ENCODE measurements around the gene WDR38. TPM values are rescaled to one million over a fixed set of nuclear protein-coding genes. Genes with fewer than 3 reads are reported as not detected.

The WDR38 gene
- total and polyA plus RNA-seq, 2 of the 13 experiments (the other 11 are each of a cell fraction or from before 2014, with no cell fraction given) = not detected

- TF ChIP-seq ZSCAN22 (CRISPR knock-in tag; IDR thresholded peaks at IDR 0.05) = no peak
- no peak for TF ChIP-seq PCBP1 (IDR thresholded peaks at IDR 0.05; ENCODE audit: borderline replicate concordance, low read depth, low read length)
- TF ChIP-seq ESRRA (CRISPR knock-in tag; IDR thresholded peaks at IDR 0.05; ENCODE audit: low read depth) = peak; percentile 70; the same call in 1 of the 2 replicates
- peak; percentile 18; the same call in 1 of the 2 replicates for TF ChIP-seq ZNF256 (CRISPR knock-in tag; conservative IDR thresholded peaks at IDR 0.05)
- TF ChIP-seq NFRKB (IDR thresholded peaks at IDR 0.05) = no peak
- no peak for TF ChIP-seq ZBTB1 (CRISPR knock-in tag; IDR thresholded peaks at IDR 0.05; ENCODE audit: borderline replicate concordance)
- TF ChIP-seq ZBTB2 (CRISPR knock-in tag; IDR thresholded peaks at IDR 0.05; ENCODE audit: low read depth) = peak; percentile 76; the same call in 1 of the 2 replicates
- no peak for TF ChIP-seq TIGD3 (CRISPR knock-in tag; IDR thresholded peaks at IDR 0.05; ENCODE audit: borderline replicate concordance)
- peak; percentile 25; the same call in 1 of the 2 replicates for TF ChIP-seq ZNF230 (CRISPR knock-in tag; IDR thresholded peaks at IDR 0.05)
- TF ChIP-seq ZNF614 (CRISPR knock-in tag; IDR thresholded peaks at IDR 0.05; ENCODE audit: borderline replicate concordance) = no peak
- peak; percentile 49; the same call in 1 of the 2 replicates for TF ChIP-seq ZNF124 (CRISPR knock-in tag; IDR thresholded peaks at IDR 0.05)
- no peak; the same call in 1 of the 2 replicates for TF ChIP-seq ERF (CRISPR knock-in tag; IDR thresholded peaks at IDR 0.05)
- peak; percentile 97 for TF ChIP-seq ASH2L (IDR thresholded peaks at IDR 0.05; ENCODE audit: insufficient read length, low read depth, low read length)
- TF ChIP-seq ZNF580 (CRISPR knock-in tag; IDR thresholded peaks at IDR 0.05; ENCODE audit: borderline replicate concordance, low read depth) = peak; percentile 23; the same call in 1 of the 2 replicates
- 0 out of 2 replicates have a peak, but pooled peaks have one; percentile 81 for TF ChIP-seq ZNF333 (CRISPR knock-in tag; IDR thresholded peaks at IDR 0.05; ENCODE audit: borderline replicate concordance)
- no peak for TF ChIP-seq HHEX (CRISPR knock-in tag; IDR thresholded peaks at IDR 0.05)
- TF ChIP-seq FOXO4 (CRISPR knock-in tag; conservative IDR thresholded peaks at IDR 0.05) = no peak
- TF ChIP-seq FLYWCH1 (CRISPR knock-in tag; IDR thresholded peaks at IDR 0.05) = no peak
- peak; percentile 87 for TF ChIP-seq SRSF1 (optimal IDR thresholded peaks at IDR 0.05; ENCODE audit: low read depth, low read length)
- TF ChIP-seq MED13 (CRISPR knock-in tag; IDR thresholded peaks at IDR 0.05) = no peak
- TF ChIP-seq ZNF264 (CRISPR knock-in tag; IDR thresholded peaks at IDR 0.05) = peak; percentile 76
- no peak; the same call in 1 of the 2 replicates for TF ChIP-seq RNF2 (conservative IDR thresholded peaks at IDR 0.05; ENCODE audit: low read depth)
- TF ChIP-seq TRIM24 (CRISPR knock-in tag; IDR thresholded peaks at IDR 0.05) = no peak
- TF ChIP-seq ELF3 (CRISPR knock-in tag; IDR thresholded peaks at IDR 0.05) = peak; percentile 63
- no peak; the same call in 1 of the 2 replicates for TF ChIP-seq HDAC2 (CRISPR knock-in tag; IDR thresholded peaks at IDR 0.05)
- TF ChIP-seq ISX (CRISPR knock-in tag; conservative IDR thresholded peaks at IDR 0.05) = peak; percentile 74; the same call in 1 of the 2 replicates
- TF ChIP-seq FOXP1 (IDR thresholded peaks at IDR 0.05) = no peak
- no peak for TF ChIP-seq FOXP1 (CRISPR knock-in tag; IDR thresholded peaks at IDR 0.05)
Observed at GRCh38 chr9:124861342-124862229, 8.3 kb downstream of the WDR38 start, which contains the start of the genes ARPC5L and RPL35 (continued).
